HG02571 (cell line): ENCODE data around the gene FGD5.

ENCODE experiments used
- ATAC-seq: cut with Tn5 transposase; IDR thresholded peaks from one replicate; pipeline ENCODE4 v1.9.1; 2021; ENCODE audit warnings: mild to moderate bottlenecking, moderate library complexity; ENCODE audit not compliant: unreplicated experiment

The FGD5 gene

DNA sequence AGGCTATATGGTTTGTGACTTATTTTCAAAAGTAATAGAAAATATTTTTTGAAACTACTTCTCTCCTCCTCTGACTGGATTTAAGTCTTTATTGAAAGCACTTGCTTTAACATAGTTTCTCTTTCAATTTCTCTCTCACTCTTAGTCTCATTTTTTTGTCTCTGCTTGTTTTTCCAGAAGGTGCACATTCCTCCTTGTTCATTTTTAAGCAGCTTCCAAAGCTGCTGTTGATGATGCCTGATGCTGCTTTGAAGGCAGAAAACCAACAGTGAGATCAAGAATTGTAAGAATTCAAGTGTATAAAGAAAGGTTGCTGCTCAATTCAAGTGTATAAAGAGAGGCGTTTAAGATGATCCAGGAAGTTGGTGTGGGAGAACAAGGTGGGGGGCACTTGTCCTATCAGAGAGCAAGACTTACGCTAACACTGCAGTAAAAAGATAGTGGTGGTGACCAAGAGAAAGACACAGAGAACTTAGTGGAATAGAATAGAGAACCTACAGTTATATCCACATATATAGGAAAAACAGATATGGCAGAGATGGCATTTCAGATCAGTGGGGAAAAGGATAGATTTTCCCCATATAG, 140.7 kb downstream of the FGD5 start:
- ATAC-seq = no peak

DNA sequence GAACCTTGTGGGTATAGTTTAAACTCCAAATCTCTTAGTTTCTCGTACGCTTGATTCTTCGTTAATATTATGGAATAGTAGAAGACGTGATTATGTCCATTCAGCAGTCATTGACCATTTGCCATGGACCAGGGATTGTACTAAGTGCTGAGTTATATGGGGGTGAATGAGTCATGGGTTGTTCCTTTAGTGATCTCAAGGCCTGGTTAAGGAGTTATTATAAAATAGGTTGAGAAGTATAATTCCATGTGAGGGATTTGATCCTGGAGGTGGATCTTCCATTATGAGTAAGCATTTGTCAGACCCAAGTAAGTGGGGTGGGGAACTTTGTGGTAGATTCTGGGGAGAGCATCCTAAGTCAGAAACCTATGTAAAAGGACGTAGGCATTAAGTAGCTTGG, 144.0 kb downstream of the FGD5 start:
- ATAC-seq = no peak

DNA sequence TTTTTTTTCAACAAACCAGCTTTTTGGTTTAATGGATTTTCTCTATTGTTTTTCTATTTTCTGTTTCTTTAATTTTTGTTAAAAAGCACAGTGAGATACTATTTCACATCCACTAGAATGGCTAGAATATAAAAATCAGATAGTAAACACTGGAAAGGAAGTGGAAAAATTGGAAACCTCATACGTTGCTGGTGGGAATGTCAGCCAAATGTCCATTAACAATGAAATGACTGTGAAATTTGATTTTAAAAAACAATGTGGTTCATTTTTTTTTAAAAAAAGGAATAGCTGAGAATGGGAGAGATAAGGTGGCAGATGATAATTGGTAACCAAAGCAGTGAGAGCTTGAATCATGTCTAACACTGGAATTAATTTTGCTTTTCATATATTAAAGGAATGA, 148.5 kb downstream of the FGD5 start:
- ATAC-seq = no peak

DNA sequence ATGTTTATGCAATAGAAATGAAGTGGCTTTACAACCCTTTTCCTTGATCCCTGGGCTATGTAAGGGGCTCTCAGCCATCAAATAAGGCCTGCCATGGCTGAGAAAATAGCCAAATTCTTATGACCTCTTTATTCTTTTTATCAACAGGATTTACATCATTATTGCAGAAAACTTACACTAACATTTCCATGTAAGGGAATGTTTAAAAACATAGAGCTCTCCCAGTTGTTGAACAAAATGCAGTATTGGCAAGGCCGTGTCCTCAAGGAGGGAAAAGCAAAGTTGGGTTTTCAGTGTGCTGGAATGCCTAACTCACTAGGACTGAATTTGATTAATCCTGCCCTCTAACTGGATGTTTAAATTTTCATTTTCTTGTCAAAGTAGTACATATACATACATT, 150.9 kb downstream of the FGD5 start:
- no peak for ATAC-seq

DNA sequence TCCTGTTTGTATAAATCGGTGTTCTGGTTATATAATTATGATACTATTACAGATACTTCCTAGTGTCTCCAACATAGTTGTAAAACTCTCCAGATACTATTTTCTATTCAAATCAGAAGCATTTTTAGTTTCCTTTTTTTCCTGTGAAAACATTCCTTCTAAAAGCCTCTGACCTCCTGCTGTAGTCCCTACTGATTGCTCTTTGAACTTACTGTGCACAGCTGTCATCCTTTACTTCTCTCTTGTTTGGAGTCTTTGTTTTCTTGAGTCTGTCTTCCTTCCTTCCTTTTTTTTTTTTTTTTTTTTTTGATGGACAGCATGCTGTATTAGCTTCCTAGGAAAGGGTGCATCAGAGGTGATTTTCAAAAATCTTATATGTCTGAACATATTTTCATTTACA, 157.6 kb downstream of the FGD5 start:
- no peak for ATAC-seq

DNA sequence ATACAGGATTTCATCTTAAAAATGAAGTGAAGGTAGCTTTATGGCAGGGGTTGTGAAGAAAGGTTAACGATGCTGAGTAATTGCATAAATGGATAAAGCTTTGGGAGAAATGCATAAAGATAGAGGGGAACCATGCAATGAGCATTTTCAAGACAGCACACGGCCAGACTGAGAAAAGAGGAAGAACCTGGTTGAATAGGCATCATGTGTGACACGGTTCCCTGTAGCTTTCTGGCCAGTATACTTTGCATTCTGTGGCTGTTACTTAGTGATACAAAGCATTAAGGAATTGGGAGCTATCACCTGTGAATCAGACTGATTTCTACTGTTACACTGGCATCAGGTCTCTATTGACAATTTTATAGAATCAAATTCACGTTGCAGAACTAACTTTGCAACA, 161.9 kb downstream of the FGD5 start:
- ATAC-seq = no peak
